Fibroblast of the aortic adventitia (primary cell): ENCODE results near the gene GNPAT. TPM values are rescaled to one million over a fixed set of nuclear protein-coding genes. Genes with fewer than 3 reads are reported as not detected.

Experiments
- DNase-seq: peaks from one replicate; pipeline ENCODE4 v3.0.0-alpha.2; 2010; ENCODE audit warnings: low read depth
- H3K4me3 ChIP-seq: 2 replicates; pipeline ENCODE4 v1.5.1; 2011; ENCODE audit warnings: low read depth, mild to moderate bottlenecking, control low read depth, low read length, moderate library complexity
- CTCF ChIP-seq: IDR thresholded peaks from 2 replicates; pipeline ENCODE4 v1.5.1; 2011; ENCODE audit warnings: mild to moderate bottlenecking, low read length, control low read depth, inconsistent platforms; ENCODE audit not compliant: insufficient read depth
- total RNA-seq: library from RNA; depleted of rRNA; stranded (reverse); fragments of >200 nt; gene quantifications from 2 replicates; pipeline ENCODE4 v1.2.3, GENCODE V29; 2012; ENCODE audit warnings: low replicate concordance

The GNPAT gene
- total RNA-seq, 1 donor: 54.8 TPM

GRCh38 chr1:231284441-231284840 lies 43.4 kb downstream of the GNPAT start:
- DNase-seq: no peak
- no peak for TF ChIP-seq CTCF
- H3K4me3 ChIP-seq: no peak overlapping the region

- DNase-seq: no peak
- no peak for TF ChIP-seq CTCF
- no peak overlapping the region for H3K4me3 ChIP-seq
These were observed 45.6 kb downstream of the GNPAT start for GRCh38 chr1:231286603-231287002.

DNA sequence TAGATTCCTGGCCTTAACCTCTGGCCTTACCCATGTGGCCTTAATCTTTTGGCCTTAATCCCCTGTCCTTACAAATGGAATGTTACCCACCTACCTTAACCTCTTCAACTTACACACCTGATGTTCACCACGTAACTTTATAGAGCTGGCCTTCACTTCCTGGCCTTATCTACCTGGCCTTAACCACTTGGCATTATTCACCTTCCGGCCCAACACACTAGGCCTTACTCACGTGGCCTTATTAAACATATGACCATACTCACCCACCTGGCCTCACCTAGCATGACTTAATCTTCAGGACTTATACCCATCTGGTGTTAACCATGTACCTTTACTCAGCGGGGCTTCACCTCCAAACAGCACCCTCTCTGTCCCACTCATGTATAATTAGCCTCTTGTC lies 54.9 kb downstream of the GNPAT start:
- no peak for DNase-seq
- TF ChIP-seq CTCF: no peak
- H3K4me3 ChIP-seq: no peak overlapping the region

- TF ChIP-seq CTCF: no peak
- no peak for DNase-seq
- H3K4me3 ChIP-seq: no peak overlapping the region
These were observed 61.0 kb downstream of the GNPAT start for GRCh38 chr1:231301990-231302389.

DNA sequence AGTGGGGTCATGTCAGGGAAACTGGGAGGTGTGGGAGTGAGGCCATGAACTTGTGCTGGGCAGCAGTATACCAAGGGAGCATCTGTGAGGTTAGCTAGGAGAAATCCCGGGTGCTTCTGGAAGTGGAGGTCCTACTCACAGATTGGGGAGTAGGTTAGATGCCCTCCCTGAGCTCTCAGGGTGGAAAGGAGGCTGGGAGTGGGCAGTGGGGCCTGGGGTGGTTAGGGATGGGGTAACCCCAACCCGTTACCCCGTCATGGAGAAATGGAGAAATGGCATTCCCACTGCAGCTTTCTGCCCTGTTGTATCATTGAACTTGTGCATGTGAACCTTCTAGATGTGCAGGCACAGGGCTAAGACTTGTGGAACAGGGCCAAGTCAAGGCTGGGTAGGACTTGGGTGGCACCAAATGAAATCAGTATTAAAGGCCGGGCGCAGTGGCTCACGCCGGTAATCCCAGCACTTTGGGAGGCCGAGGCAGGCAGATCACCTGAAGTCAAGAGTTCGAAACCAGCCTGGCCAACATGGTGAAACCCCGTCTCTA lies 69.5 kb downstream of the GNPAT start:
- DNase-seq: no peak
- TF ChIP-seq CTCF: no peak
- H3K4me3 ChIP-seq: no peak overlapping the region

- no peak for DNase-seq
- no peak for TF ChIP-seq CTCF
- H3K4me3 ChIP-seq: no peak overlapping the region
These were observed 70.9 kb downstream of the GNPAT start for GRCh38 chr1:231311720-231312431.

- H3K4me3 ChIP-seq: no peak overlapping the region
- no peak for TF ChIP-seq CTCF
- DNase-seq: no peak
These were observed 71.4 kb downstream of the GNPAT start for GRCh38 chr1:231312432-231312788.
